GM20431 (cell line): ENCODE results near the gene GIPC2.
"Not testable (repeated sequence)": the region's sequence is repeated elsewhere in the genome, so short reads cannot be mapped to it uniquely, and the experiment has no call there.

Experiments
- in situ Hi-C: fragments of 300-500 bp; cut with MseI, MboI; formaldehyde crosslinking; loops from one replicate; pipeline ENCODE4 v1.15.0; 2020; ENCODE audit warnings: low sequenced_read_pairs; ENCODE audit not compliant: unreplicated experiment

Gene GIPC2

DNA sequence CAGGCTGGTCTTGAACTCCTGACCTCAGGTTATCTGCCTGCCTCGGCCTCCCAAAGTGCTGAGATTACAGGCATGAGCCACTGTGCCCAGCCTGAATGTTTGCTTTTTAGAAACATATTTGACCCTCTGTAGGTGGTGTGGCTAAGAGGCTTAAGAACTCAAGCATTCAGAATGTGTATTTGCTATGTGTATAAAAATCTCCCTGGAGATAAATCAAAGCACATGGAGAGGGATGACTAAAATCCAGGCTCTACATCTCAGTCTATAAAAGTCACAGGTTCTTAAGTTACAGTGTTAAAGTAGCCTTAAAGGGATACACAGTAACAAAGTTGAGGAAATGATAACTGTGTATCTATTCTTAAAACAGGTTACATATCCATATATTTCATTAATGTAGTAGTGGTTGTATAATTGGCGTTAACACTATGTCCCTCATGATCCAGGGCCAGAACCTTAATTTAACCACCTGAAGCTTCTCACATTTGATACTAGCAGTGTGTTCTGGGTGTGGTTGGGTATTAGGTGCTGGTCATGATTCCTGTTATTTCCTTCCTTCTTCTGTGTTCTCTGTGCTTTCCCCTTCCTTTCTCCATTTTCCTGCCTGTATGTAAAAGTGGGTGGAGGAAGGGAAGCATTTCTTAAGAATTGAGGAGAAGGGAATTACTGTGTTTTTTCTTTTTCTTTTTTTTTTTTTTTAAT, 16.2 kb downstream of the GIPC2 start:
- in situ Hi-C loops: no loop called here

- in situ Hi-C loops: not testable (repeated sequence)
Observed at GRCh38 chr1:78064886-78065285, 19.1 kb downstream of the GIPC2 start.

DNA sequence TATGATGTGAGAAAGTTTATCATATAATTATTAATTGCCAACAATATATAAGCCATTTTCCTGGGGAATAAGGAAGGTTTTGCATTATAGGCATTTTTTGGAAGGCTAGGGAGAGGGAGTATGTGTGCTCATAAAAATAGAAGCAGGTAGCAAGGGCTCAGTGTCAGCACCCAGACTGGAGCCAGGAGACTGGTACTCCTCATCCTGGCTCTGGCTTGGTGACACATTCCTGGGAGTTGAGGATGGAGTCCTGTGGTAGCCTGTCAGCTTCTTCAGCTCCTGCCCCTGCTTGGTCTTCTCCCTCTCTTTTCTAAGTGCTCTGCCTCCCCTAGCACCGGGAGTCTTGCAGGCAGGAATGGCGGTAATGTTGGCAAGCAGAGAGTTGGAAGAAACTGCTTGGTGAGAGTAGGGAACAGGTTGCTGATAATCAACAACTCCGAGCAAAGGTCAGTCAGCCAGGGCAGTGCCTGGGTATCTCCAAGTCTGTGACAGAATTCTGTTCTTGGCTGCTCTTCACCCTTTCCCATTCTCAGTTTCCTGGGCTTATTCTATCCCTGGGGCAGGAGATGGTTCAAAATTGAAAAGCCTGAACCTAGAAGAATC, 23.0 kb downstream of the GIPC2 start:
- in situ Hi-C loops: no loop called here

DNA sequence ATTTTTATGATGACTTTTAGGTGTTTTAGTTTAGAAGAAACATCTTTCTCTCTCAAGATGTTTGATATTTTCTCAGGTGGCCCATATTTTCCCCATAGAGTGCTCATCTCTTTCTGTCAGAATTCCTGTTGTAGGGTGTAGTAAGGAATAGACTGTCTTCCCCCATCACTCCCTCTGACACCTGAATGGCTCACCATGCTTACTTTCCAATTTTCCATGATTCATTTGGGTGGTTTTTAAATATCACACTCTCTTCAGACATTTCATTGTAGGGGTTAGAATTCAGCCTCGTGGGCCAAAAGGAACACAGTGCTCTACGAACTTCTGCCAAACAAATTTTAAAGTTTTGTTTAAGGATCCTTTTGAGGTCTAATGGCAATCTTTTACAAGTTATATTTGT, 24.0 kb downstream of the GIPC2 start:
- in situ Hi-C loops: no loop called here

GRCh38 chr1:78070210-78070609, 24.4 kb downstream of the GIPC2 start:
- in situ Hi-C loops: no loop called here

DNA sequence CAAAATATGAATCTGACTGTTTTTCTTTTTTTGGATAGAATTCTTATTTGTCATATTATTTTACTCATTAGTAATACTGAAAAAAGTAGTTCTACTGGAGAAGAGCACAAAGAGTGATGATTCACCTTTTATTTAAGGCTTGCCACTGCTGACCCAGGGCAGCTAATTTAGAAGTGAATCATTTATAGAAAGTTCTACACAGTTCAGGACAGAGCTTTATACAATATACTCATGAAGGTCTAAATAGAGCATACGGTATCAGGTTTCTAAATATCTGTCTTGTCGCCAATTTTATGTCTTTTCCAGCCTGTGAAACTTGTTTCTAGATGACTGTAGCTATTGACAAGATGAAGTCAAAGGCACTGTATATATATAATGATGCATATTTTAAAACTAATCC, 25.0 kb downstream of the GIPC2 start:
- in situ Hi-C loops: no loop called here

DNA sequence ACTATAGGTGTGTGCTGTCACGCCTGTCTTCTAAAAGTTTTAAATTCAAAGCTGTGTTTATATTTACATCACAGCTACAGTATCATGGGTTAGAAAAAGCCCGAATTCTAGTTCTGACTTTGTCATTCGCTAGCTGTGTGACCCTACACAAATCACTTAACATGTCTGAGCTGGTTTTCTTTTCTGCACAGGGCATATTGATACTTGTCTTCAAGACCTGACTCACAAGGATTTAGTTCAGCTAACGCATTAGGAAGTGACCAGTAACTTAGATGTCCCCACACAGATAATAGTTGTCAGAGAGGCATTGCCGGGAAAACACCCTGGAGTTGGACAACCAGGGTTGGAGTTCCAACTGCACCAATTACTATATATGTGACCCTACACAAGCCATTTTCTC, 25.9 kb downstream of the GIPC2 start:
- in situ Hi-C loops: no loop called here

DNA sequence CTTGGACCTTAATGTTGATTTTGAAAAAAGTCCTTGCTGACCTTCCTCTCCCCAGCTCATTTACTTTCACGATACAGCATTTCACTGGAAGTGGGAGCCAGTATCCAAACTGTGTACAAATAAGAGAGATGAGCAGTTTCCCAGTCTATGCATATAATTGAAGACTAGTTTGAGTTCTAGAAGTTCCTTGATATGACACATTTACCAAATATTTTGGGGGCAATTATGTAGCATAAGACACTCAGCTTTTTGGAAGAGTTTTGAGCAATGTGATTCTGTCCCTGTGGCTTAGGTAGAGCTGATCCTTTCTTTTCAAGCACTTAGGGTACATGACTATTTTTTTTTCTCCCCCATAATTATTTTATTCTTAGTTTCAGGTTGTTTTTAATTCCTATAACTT, 26.4 kb downstream of the GIPC2 start:
- in situ Hi-C loops: no loop called here

- in situ Hi-C loops: no loop called here
Observed at GRCh38 chr1:78073441-78073840, 27.7 kb downstream of the GIPC2 start.

DNA sequence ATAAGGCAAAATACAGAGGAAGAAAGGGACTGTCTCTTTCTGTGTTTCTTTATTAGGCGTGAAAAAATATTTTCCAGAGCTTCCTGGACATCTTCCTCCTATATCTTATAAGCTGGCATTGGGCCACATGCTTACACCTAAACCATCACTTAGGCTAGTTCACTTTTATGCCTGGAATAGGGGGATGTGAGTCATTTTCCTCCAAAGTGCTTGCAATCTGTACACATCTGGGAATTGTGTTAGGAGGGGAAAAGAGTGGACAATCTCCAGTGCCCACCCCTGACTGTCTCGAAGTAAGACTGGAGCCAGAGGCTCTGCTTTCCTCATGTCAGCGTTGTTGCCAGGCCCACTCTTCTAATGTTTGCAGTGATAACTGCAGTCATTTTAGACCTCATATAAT, 29.9 kb downstream of the GIPC2 start:
- in situ Hi-C loops: no loop called here

- in situ Hi-C loops: no loop called here
Observed at GRCh38 chr1:78078358-78078757, 32.6 kb downstream of the GIPC2 start.

DNA sequence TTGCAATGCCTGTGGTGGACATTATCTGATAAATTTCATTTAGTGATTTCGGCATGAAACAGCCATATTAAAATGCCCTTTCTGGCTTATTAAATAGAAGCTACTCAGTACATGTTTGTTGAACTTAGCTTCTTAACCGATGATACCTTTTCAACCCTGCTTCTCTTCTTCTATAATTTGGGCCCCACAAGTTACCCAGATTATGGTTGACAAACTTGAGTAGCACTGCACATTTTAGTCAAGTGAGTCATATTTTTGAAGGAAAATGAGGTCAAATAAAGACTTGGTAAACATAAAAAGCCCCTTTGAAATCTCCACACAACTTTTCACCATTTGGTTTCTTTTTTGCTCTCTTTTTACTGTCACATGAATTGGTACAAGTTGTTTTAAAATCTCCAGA, 33.8 kb downstream of the GIPC2 start:
- in situ Hi-C loops: no loop called here

GRCh38 chr1:78080767-78081166, 35.0 kb downstream of the GIPC2 start:
- in situ Hi-C loops: no loop called here

- in situ Hi-C loops: no loop called here
Observed at GRCh38 chr1:78081980-78082860, 36.5 kb downstream of the GIPC2 start.

DNA sequence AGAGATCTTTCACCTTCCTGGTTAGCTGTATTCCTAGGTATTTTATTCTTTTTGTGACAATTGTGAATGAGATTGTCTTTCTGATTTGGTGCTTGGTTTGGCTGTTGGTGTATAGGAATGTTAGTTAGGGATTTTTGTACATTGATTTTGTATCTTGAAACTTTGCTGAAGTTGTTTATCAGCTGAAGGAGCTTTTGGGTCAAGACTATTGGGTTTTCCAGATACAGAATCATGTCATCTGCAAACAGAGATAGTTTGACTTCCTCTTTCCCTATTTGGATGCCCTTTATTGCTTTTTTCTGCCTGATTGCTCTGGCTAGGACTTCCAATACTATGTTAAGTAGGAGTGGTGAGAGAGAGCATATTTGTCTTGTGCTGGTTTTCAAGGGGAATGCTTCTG, 38.9 kb downstream of the GIPC2 start:
- in situ Hi-C loops: not testable (repeated sequence)

- in situ Hi-C loops: no loop called here
Observed at GRCh38 chr1:78086697-78087096, 40.9 kb downstream of the GIPC2 start.

GRCh38 chr1:78088015-78088414, 42.2 kb downstream of the GIPC2 start:
- in situ Hi-C loops: no loop called here

DNA sequence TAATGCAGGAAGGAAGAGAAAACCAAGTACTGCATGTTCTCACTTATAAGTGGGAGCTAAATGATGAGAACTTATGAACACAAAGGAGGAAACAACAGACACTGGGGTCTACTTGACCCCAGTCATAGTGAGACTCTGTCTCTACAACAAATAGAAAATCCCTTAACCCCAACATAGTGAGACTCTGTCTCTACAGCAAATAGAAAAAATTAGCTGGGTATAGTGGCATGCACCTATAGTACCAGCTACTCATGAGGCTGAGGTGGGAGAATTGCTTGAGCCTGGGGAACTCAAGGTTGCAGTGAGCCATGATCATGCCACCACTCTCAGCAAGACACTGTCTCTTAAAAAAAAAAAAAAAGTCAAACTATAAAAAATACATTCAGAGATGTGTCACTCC, 42.7 kb downstream of the GIPC2 start:
- in situ Hi-C loops: no loop called here

DNA sequence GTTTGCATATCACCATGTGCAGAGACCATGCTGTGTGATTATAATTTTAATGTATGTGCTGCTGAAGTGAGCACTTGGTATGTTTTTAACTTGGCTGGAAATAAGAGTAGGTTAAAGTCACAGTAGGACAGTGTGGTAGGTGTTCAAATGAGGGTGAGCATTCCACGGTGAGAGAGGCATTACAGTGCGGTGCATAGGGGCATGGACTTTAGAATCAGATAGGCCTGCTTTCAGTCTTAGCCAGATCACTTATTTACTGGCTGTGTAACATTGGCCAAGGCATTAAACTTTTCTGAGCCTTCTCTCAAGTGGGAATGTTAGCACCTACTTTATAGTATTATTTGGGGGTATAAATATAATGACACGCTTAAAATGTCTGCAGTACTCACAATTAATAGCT, 43.2 kb downstream of the GIPC2 start:
- in situ Hi-C loops: no loop called here

GRCh38 chr1:78090472-78091133, 44.8 kb downstream of the GIPC2 start:
- in situ Hi-C loops: no loop called here
